ENCODE data around the gene KRT5.

Gene KRT5

GRCh38 chr12:52521175-52521567 is 977 bp upstream of the KRT5 start:
- no peaks in the 10 kb centered on the region for H3K36me3 ChIP-seq (ENCODE audit: control insufficient read depth, insufficient read depth, low read length)
- H3K9me3 ChIP-seq (ENCODE audit: control insufficient read depth, low read length) = no peaks in the 10 kb centered on the region
- H3K4me3 ChIP-seq (ENCODE audit: insufficient read depth, low read depth, low read length) = no peak overlapping the region
- WGBS, 2 experiments = 84 to 86% methylated on average over 10 of the region's 10 CpGs
- H3K27me3 ChIP-seq (ENCODE audit: control insufficient read depth, insufficient read depth, low read length, poor library complexity, severe bottlenecking) = no peaks in the 10 kb centered on the region
- H3K27ac ChIP-seq (ENCODE audit: insufficient read depth, low read depth, low read length, poor library complexity, severe bottlenecking) = no peak overlapping the region
- no peaks in the 10 kb centered on the region for H3K4me1 ChIP-seq (ENCODE audit: control insufficient read depth, insufficient read depth, low read length)

- no peak overlapping the region for H3K4me3 ChIP-seq (ENCODE audit: insufficient read depth, low read depth, low read length)
- no peaks in the 10 kb centered on the region for H3K4me1 ChIP-seq (ENCODE audit: control insufficient read depth, insufficient read depth, low read length)
- H3K36me3 ChIP-seq (ENCODE audit: control insufficient read depth, insufficient read depth, low read length) = no peaks in the 10 kb centered on the region
- WGBS, 2 experiments = 95% methylated on average over 3 of the region's 3 CpGs
- no peaks in the 10 kb centered on the region for H3K27me3 ChIP-seq (ENCODE audit: control insufficient read depth, insufficient read depth, low read length, poor library complexity, severe bottlenecking)
- H3K27ac ChIP-seq (ENCODE audit: insufficient read depth, low read depth, low read length, poor library complexity, severe bottlenecking) = no peak overlapping the region
- no peaks in the 10 kb centered on the region for H3K9me3 ChIP-seq (ENCODE audit: control insufficient read depth, low read length)
Measured at GRCh38 chr12:52519387-52519703, 849 bp downstream of the KRT5 start.

GRCh38 chr12:52518574-52519386 is 1.4 kb downstream of the KRT5 start:
- 89 to 90% methylated on average over 8 of the region's 8 CpGs for WGBS, 2 experiments
- Histone ChIP-seq H3K36me3 (ENCODE audit: control insufficient read depth, insufficient read depth, low read length) (no peaks in the 10 kb centered on the region), H3K4me1 (ENCODE audit: control insufficient read depth, insufficient read depth, low read length) (no peaks in the 10 kb centered on the region)

GRCh38 chr12:52517888-52518287 is 2.3 kb downstream of the KRT5 start:
- H3K4me3 ChIP-seq (ENCODE audit: insufficient read depth, low read depth, low read length) = no peak overlapping the region
- WGBS, 2 experiments = 87 to 91% methylated on average over 5 of the region's 5 CpGs
- H3K27me3 ChIP-seq (ENCODE audit: control insufficient read depth, insufficient read depth, low read length, poor library complexity, severe bottlenecking) = no peaks in the 10 kb centered on the region
- no peak overlapping the region for H3K27ac ChIP-seq (ENCODE audit: insufficient read depth, low read depth, low read length, poor library complexity, severe bottlenecking)
- H3K4me1 ChIP-seq (ENCODE audit: control insufficient read depth, insufficient read depth, low read length) = no peaks in the 10 kb centered on the region
- H3K36me3 ChIP-seq (ENCODE audit: control insufficient read depth, insufficient read depth, low read length) = no peaks in the 10 kb centered on the region
- no peaks in the 10 kb centered on the region for H3K9me3 ChIP-seq (ENCODE audit: control insufficient read depth, low read length)

More at GRCh38 chr12:52518574-52519386, 1.4 kb downstream of the KRT5 start:
- no peak overlapping the region for H3K27ac ChIP-seq (ENCODE audit: insufficient read depth, low read depth, low read length, poor library complexity, severe bottlenecking)
- no peaks in the 10 kb centered on the region for H3K27me3 ChIP-seq (ENCODE audit: control insufficient read depth, insufficient read depth, low read length, poor library complexity, severe bottlenecking)
- no peak overlapping the region for H3K4me3 ChIP-seq (ENCODE audit: insufficient read depth, low read depth, low read length)
- H3K9me3 ChIP-seq (ENCODE audit: control insufficient read depth, low read length) = no peaks in the 10 kb centered on the region

- H3K36me3 ChIP-seq (ENCODE audit: control insufficient read depth, insufficient read depth, low read length) = no peaks in the 10 kb centered on the region
- no peaks in the 10 kb centered on the region for H3K4me1 ChIP-seq (ENCODE audit: control insufficient read depth, insufficient read depth, low read length)
- WGBS, 2 experiments = 94 to 96% methylated on average over 13 to 14 of the region's 14 CpGs
- no peaks in the 10 kb centered on the region for H3K27me3 ChIP-seq (ENCODE audit: control insufficient read depth, insufficient read depth, low read length, poor library complexity, severe bottlenecking)
- no peak overlapping the region for H3K27ac ChIP-seq (ENCODE audit: insufficient read depth, low read depth, low read length, poor library complexity, severe bottlenecking)
- H3K9me3 ChIP-seq (ENCODE audit: control insufficient read depth, low read length) = no peaks in the 10 kb centered on the region
- H3K4me3 ChIP-seq (ENCODE audit: insufficient read depth, low read depth, low read length) = no peak overlapping the region
Measured at GRCh38 chr12:52517005-52517835, 3.0 kb downstream of the KRT5 start.

GRCh38 chr12:52515927-52516831 is 4.0 kb downstream of the KRT5 start:
- no peaks in the 10 kb centered on the region for H3K27me3 ChIP-seq (ENCODE audit: control insufficient read depth, insufficient read depth, low read length, poor library complexity, severe bottlenecking)
- H3K4me3 ChIP-seq (ENCODE audit: insufficient read depth, low read depth, low read length) = no peak overlapping the region
- H3K36me3 ChIP-seq (ENCODE audit: control insufficient read depth, insufficient read depth, low read length) = no peaks in the 10 kb centered on the region
- H3K9me3 ChIP-seq (ENCODE audit: control insufficient read depth, low read length) = no peaks in the 10 kb centered on the region
- H3K4me1 ChIP-seq (ENCODE audit: control insufficient read depth, insufficient read depth, low read length) = no peaks in the 10 kb centered on the region
- WGBS, 2 experiments = 93 to 94% methylated on average over 15 of the region's 15 CpGs
- H3K27ac ChIP-seq (ENCODE audit: insufficient read depth, low read depth, low read length, poor library complexity, severe bottlenecking) = no peak overlapping the region

- no peak overlapping the region for H3K27ac ChIP-seq (ENCODE audit: insufficient read depth, low read depth, low read length, poor library complexity, severe bottlenecking)
- H3K27me3 ChIP-seq (ENCODE audit: control insufficient read depth, insufficient read depth, low read length, poor library complexity, severe bottlenecking) = no peaks in the 10 kb centered on the region
- no peaks in the 10 kb centered on the region for H3K9me3 ChIP-seq (ENCODE audit: control insufficient read depth, low read length)
- 96 to 100% methylated on average over 1 of the region's 1 CpG for WGBS, 2 experiments
- H3K4me3 ChIP-seq (ENCODE audit: insufficient read depth, low read depth, low read length) = no peak overlapping the region
- no peaks in the 10 kb centered on the region for H3K4me1 ChIP-seq (ENCODE audit: control insufficient read depth, insufficient read depth, low read length)
- H3K36me3 ChIP-seq (ENCODE audit: control insufficient read depth, insufficient read depth, low read length) = no peaks in the 10 kb centered on the region
Measured at GRCh38 chr12:52515319-52515646, 4.9 kb downstream of the KRT5 start.

GRCh38 chr12:52514471-52515318 is 5.5 kb downstream of the KRT5 start:
- Histone ChIP-seq H3K9me3 (ENCODE audit: control insufficient read depth, low read length) (no peaks in the 10 kb centered on the region), H3K27me3 (ENCODE audit: control insufficient read depth, insufficient read depth, low read length, poor library complexity, severe bottlenecking) (no peaks in the 10 kb centered on the region), H3K4me1 (ENCODE audit: control insufficient read depth, insufficient read depth, low read length) (no peaks in the 10 kb centered on the region), H3K27ac (ENCODE audit: insufficient read depth, low read depth, low read length, poor library complexity, severe bottlenecking) (no peak overlapping the region), H3K36me3 (ENCODE audit: control insufficient read depth, insufficient read depth, low read length) (no peaks in the 10 kb centered on the region), H3K4me3 (ENCODE audit: insufficient read depth, low read depth, low read length) (no peak overlapping the region)
- WGBS, 2 experiments = 93 to 94% methylated on average over 14 of the region's 14 CpGs

- Histone ChIP-seq H3K27me3 (ENCODE audit: control insufficient read depth, insufficient read depth, low read length, poor library complexity, severe bottlenecking) (no peaks in the 10 kb centered on the region), H3K36me3 (ENCODE audit: control insufficient read depth, insufficient read depth, low read length) (no peaks in the 10 kb centered on the region), H3K4me1 (ENCODE audit: control insufficient read depth, insufficient read depth, low read length) (no peaks in the 10 kb centered on the region), H3K9me3 (ENCODE audit: control insufficient read depth, low read length) (no peaks in the 10 kb centered on the region), H3K27ac (ENCODE audit: insufficient read depth, low read depth, low read length, poor library complexity, severe bottlenecking) (no peak overlapping the region), H3K4me3 (ENCODE audit: insufficient read depth, low read depth, low read length) (no peak overlapping the region)
- WGBS, 2 experiments = 95 to 97% methylated on average over 6 of the region's 6 CpGs
Measured at GRCh38 chr12:52513736-52514135, 6.5 kb downstream of the KRT5 start.
